HG02981 (cell line): ENCODE results near the gene ZCCHC18.
A peak's percentile ranks its signal among the peaks of the same experiment; 100 is the strongest.
"Not testable (repeated sequence)": the region's sequence is repeated elsewhere in the genome, so short reads cannot be mapped to it uniquely, and the experiment has no call there.

ENCODE experiments used
- ATAC-seq: cut with Tn5 transposase; IDR thresholded peaks from one replicate; pipeline ENCODE4 v1.9.1; 2021; ENCODE audit warnings: mild to moderate bottlenecking, moderate library complexity; ENCODE audit not compliant: unreplicated experiment

Gene ZCCHC18

DNA sequence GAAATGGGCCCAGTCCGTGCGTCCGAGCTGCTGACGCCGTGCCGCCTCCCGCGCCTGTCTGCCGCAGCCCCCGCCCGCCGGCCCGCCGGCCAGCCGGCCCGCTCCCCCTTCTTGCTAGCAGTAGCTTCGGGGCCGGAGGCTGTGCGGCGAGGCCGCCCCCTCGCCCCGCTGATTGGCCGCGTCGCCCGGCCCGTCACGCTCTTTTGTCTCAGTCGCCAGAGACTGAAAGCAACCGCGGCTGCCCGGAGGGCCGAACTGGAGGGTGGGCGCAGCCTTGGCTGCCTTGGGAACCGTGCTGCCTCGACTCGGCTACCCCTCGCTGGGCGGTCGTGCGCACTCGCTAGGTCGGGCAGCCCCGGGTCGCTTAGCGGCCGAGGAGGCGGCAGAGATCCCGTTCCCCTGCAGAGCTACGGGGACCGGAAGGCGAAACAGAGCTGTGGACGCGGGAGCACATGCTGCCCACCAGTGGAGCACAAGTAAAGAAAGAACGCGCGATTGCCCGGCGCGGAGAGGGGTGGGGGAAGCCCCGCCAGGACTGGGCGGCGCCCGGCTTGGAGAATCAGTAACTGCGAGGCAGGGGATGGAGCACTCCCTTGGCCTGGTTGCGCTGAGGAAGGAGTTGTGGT is at the start of gene ZCCHC18:
ZCCHC18 (plus strand) TSS at position 198 of the 626 bp plus-strand sequence. CDS start 1,589 bp downstream, outside the sequence.
- peak; percentile 70 for ATAC-seq

DNA sequence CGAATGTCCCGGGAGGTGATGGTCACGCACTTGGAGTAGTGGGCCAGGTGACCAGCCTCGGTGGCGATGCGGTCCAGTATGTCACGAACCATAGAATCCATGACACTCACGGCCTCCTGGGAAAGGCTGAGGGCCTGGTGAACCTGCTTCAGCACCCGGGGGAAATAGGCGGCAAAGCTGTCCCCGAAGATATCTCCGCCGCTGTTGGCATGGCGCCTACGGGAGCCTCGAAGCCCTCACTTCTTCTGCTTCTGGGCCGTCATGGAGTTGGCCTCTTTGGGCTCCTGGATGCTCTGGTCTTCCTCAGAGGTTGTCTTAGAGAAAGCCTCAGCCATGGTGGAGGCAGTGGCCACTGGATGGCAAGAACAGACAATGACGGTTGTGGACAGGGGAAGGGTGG is 49.7 kb upstream of the ZCCHC18 start:
- not testable (repeated sequence) for ATAC-seq

DNA sequence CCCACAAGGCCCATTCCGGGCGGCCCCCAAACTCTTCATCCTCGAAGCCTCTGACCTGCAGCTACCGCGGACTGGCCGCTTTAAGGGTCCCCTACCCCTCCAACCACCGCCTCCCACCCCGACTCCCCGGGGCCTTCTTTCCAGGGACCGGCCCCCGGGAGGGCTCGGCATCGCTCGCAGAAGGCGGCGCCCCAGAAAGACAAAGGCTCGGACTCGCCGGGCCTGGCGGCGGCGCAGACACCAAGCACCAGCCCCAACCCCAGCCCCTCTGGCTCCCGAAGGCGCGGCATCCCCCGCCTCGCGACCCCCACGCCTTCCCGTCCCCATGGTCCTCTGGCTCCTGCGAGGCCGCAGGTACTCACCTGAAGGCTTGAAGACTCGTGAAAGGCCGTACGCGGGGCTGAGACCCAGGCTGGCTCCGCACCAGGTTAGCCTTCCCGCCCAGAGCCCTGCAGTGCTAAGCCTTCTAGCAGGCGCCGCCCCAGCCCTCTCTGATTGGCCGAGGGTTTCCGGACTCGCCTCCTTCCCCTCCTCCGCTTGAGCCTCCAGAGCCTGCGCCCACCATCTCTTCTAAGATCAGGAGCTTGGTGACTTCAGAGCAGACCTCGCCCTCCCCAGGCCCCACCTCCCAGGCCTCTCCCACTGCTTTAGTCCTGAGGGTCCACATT is 36.4 kb upstream of the ZCCHC18 start, which contains the start of gene TMSB15C:
TMSB15C (minus strand) TSS at position 459 of the 668 bp plus-strand sequence.
- peak; percentile 99 for ATAC-seq

DNA sequence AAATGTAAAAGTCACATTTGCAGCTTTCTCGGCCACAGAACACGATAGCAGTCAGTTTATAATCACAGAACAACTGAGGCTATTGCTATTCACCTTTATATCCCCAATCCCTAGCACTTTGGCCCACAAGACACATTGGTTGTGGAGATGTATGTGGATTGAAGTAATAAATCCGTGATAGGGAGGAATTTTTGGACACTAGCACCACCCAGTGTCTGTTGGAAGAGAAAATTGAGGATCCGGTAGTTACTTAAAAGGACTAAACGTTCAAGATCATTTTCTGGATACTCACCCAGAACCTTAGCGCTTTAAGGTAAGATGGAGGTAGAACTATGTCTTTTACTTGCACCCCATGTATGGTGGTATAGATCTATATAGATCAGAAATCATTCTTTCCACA is 34.5 kb upstream of the ZCCHC18 start:
- ATAC-seq: not testable (repeated sequence)

DNA sequence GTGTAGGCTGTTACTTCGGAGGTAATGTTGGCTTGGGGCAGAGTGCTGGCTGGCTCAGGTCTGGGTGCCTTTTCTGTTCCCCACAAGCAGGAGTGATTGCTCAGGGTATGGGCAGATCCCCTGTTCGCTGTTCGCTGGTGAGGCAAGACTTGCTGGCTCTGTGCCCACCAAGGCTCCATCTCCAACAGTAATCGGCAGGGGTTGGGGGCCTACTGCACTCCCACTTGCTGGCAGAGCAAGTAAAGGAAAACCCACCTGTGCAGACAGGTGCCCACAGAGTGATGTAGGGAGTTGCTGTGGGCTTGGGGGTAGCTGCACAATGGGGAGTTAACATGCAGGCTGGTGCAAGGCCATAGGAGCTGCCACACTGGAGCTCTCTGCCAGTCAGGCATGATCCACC is 28.3 kb upstream of the ZCCHC18 start:
- no peak for ATAC-seq

DNA sequence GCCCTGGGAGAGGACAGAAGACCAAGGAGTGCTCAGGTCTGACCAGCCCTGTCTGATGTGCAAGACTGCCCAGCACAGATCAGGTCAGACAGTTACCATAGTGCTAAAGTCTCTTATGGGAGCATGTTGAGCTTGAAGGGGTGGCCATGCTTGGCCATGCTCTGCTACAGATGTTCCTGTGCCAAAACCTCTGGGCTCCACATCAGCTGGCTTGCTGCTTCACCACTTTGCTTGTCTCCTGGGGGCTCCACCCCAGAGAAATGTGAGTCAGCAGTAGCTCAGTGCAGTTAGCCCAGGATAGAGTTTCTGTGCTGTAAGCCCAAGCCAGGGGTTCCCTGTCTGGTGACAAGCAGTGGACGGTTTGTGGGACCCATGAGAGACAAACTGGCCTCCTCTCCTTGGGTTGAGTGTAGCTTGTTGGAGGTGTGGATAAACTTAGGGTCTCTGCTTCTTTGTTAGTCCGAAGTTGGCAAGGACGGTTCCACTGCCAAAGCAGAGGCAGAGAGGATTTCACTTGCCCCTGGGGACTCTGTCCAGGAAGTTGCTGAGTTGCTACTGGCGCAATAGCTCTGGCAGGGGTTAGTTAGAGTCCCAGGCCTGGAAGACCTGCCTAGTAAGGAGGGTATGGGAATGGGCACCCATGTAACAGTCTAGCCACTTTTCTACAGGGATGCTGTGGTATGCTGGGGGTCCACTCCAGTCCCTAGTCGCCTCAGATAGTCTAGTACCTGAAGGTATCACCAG is 27.6 kb upstream of the ZCCHC18 start:
- no peak for ATAC-seq

DNA sequence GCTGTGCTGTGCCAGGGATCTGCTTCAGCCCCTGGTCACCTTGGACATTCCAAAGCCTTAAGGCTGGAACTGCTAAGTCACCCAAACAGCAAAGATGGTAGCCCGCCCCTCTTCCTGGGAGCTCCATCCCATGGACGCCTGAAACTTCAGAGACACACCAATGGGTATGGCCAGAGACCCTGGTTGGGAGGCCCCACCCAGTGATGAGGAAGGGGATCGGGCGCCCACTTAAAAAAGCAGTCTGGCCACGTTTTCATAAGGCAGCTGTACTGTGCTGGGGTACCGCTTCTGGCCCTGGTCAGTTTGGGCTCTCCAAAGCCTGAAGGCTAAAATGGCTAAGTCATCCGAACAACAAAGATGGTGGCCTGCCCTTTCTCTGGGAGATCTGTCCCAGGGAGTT is 26.8 kb upstream of the ZCCHC18 start:
- no peak for ATAC-seq

DNA sequence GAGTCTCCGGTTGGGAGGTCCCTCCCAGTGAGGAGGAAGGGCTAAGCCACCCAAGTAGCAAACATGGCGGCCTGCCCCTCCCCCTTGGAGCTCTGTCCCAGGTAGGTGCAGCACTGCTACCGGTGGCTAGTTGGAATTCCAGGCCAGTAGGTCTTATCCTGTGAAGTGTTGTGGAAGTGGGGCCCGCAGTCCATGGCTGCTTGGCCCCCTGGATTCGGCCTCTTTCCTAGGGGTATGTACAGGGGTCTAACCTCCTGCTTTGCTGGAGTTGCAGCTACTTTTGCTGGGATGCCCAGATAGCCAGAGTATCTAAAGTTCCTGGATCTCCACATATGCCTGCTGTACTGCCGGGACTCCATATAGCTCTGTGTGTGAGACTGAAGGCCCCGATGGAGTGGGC is 26.4 kb upstream of the ZCCHC18 start:
- ATAC-seq: no peak

DNA sequence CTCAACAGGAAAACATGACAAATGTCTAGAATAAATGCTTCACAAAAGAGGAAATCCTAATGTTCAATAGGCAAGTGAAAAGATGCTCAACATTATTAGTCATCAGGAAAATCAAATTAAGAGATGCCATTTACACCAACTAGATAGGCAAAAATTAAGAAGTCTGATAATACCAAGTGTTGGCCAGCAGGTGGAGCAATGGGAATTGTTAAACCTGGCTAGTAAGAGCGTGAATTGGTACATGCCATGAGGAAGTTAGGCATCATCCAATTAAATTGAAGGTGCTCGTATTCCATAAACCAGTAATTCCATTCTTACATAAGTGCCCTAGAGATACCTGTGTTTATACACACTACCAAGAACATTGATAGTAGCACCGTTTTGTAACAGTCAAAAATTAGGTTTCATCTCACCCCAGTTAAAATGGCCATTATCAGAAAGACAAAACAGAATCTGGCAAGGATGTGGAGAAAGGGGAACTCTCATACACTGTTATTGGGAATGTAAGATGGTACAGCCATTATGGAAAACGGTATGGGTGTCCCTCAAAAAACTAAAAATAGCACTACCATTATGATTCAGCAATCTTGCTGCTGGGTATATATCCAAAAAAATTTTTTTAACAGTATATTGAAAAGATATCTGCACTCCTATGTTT is 14.0 kb upstream of the ZCCHC18 start:
- ATAC-seq: peak; percentile 80

DNA sequence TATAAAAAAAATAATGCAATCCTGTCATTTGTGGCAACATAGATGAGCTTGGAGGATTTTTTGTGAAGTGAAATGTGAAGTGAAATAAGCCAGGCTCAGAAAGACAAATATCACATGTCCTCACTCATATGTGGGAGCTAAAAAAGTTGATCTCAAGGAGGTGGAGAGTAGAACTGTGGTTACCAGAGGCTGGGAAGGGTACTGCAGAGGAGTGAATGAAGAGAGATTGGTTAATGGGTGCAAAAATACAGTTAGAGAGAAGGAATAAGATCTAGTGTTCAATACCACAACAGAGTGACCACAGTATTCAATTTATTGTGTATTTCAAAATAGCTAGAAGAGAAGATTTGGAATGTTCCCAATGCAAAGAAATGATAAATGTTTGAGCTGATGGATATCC is 13.4 kb upstream of the ZCCHC18 start:
- no peak for ATAC-seq

DNA sequence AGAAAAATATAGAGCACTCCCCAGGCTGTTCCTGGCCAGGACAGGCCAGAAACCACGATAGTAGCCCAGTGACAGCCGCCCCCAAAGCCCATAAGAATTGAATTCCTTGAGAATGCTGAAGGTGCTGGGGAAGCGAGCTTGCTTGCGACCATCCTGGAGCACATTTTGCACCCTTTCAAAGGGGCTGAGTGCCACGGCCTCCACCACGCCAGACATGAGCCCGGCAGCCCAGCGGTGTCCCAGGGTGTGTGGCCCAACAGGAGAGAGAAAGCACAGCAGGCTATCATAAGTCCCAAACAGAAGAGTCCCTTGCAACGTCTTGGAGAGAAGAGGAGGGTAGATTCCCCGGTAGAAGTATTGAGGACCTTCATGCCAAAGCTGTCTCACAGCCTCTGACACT is 7.6 kb upstream of the ZCCHC18 start:
- no peak for ATAC-seq

DNA sequence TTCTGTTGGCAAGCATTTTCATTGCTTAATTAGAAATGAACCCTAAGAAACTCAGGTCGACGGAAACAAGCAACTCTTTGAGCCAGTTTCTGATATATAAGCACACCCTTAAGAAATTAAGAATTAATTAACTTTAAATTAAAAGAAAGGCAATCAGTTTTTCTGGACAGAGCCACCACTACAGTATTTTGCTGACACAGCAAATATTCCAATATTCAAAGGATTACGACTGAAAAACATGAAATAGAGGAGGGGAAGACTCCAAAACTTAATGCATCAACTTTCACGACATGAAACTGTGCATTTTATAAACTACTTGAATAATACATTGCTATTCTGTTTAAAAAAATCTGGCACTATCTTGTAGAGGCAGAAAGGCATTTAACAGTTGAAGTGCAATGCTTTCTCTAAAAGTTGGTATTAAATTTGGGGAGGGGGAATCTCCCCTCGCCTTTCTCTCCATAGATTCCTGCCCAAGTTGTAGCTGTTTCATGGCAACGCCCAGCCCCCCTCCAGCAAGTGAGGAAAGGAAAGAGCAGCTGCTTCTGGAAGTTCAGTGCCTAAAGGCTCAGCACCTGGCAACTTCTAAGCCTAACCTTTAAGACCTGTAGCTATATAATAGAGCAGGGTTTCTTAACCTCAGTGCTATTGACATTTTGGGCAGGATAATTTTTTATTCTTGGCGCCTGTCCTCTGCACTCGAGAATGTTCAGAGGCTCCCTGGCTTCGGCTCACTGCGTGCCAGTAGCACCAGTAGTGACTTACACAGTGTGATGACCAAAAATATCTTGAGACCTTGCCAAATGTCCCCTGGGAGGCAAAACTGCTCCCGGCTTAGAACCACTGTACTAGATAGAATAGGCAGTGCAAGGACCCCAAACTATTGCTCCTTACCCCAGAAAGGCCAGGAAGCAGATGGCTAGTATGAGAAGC is 6.7 kb upstream of the ZCCHC18 start:
- ATAC-seq: no peak

DNA sequence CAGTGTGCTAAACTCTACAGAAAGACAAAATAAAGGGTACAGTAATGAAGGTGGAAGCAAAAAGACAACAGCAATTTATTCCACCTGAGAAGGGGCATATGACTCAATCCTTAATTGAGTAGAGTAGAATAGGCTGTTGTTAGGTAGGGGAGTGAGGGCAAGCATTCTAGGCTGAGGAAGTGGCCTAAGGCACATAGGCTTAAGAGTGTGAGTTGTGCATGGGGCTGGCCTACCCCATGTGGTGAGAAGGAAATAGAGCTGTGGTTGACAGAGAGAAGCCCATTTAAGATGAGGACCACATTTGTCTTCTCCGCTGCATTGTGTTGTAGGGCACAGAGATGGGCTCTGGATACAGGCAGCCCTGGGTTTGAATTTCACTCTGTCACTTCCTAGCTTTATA is 3.4 kb upstream of the ZCCHC18 start:
- no peak for ATAC-seq

DNA sequence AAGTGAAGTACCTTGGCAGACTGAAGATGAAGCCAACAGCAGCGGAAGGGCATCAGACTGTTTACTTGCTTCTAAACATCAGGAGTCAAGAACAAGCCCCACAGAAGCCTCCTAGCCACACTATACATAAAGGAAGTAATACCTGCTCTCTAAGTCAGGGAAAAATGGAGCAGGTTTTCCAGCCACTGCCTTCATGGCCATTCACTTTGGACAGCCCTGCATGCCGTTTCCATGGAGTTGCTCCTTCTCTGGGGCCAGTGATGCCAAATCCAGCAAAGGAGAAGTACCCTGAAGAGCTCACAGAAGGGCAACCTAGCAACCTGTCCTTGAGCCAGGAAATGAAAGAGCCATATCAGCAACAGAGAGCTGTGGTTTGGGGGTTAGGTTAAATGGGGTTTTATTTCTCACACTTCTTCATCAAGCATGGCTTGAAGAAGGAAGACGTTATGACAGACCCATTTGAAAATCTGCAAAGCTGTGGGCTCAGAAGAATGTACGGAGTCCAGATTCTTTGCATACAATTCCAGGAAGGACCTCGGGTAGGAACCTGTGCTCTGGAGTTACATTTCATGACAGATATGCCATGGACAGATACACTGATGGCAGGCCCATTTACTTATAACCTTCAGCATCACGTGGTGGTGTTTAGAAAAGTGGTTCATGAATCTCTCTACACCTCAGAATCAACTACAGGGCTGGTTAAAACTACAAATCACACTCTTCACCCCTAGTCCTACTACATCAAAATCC is 1.7 kb upstream of the ZCCHC18 start:
- ATAC-seq: peak; percentile 49

DNA sequence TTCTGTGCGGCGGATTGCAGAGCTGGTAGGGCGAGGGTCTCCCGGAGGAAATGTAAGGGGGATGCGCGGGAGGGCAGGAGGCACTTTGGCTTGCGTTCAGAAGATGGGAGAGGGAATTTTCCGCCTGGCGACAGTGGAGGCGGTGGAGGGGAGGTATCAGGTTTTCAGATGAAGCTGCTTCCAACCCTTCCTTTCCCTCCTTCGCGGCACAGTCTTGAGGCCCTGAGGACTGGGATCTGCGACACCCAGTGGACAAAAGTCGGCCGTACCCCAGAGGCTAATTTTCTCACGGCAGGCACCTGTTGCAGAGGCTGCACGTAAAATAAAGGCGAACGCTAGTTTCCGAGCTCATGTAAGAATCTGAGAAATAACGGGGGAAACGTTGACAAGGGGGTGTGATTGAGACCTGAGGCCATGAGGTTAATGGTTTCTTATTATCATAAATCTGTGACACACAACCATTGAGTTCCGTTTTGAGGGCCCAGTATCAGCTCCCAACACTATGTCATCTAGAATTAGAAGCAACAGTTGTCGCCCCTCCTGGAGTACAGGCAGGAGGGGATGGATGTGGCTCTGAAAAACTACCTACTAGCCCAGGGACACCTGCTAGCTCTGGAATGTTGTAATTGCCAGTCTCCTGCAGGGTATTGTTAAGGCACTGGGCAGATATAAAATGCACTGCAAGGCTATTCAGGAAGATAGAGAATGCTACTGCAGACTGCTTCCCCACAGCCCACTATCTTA is 1.1 kb downstream of the ZCCHC18 start:
- ATAC-seq: peak; percentile 38

DNA sequence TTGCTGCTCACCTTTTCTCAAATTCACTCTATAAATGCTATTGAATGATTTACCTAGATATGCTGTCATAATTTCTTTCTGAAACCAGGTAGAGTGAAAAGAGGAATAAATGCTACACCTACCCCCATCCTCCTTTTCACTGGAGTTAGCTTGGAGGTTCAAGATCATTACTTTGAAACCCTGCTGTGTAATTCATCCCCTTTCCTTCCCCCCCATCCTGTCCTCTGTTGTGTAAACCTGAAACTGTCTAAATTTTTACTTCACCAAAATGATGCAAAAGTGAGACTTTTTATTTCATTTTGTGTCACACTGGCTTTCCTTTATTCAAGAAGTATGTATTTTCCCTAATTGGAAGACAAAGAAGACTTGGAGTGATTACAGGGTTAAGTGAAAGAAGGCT is 5.4 kb downstream of the ZCCHC18 start:
- ATAC-seq: no peak

DNA sequence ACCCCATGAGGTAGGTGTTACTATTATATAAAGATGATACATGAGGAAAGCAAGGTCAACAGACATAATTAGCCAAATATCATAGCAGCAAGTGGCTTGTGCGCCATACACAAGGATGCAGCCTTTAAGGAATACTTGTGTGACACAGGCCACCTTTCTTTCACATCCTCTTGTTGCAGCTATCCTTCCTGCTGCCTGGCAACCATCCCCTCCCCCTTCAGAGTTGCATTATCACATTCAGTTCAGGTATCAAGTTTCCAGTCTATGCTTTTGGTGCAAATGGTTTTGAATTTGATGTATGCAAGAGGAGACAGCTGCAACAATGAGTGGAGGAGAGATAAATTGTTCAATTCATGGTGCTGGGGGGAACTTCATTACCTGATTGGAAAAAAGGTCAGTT is 6.4 kb downstream of the ZCCHC18 start:
- ATAC-seq: no peak

DNA sequence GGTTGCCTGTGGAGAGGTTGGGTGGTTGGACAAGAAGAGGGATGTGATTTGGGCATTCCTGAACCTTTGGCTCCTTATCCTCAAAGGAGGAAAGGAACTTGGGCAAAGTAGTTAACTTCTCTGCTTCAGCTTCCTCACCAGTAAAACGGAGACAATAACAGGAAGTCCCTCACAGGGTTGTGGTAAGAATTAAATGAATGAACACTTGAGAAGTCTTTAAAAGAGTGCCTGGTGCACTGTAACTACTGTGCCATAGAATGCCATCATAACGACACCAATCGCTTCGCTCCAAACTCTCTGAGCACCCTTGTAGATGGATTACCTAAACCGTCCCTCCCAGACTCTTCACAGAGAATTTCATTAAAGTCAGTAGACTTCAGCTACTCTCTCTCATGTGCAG is 10.5 kb downstream of the ZCCHC18 start:
- no peak for ATAC-seq

DNA sequence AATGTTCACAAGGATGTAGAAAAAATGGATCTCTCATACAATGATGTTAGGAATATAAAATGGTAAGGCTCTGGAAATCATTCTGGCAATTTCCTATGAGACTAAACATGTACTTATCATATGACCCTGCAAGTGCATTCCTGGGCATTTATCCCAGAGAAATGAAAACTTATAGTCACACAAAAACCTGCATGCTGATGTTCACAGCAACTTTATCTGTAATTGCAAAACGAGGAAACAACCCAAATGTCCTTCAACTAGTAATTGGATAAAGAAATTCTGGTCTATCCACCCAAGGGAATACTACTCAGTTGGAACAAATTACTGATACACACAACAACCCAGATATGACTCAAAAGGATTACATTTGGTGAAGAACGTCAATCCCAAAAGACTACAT is 14.5 kb downstream of the ZCCHC18 start:
- no peak for ATAC-seq
